H7 (cell line): ENCODE data around the gene SAMD4A. TPM values are rescaled to one million over a fixed set of nuclear protein-coding genes. Genes with fewer than 3 reads are reported as not detected.

Source experiments
- DNase-seq: peaks from one replicate; pipeline ENCODE4 v3.0.0; 2012
- H3K27me3 ChIP-seq: 2 replicates; pipeline ENCODE4 v1.6.0; 2011; ENCODE audit warnings: mild to moderate bottlenecking, low read length; ENCODE audit not compliant: control insufficient read depth, insufficient read depth
- H3K36me3 ChIP-seq: replicated peaks from 2 replicates; pipeline ENCODE4 v1.5.1; 2011; ENCODE audit warnings: low read length; ENCODE audit not compliant: control insufficient read depth, insufficient read depth
- H3K4me3 ChIP-seq: 2 replicates; pipeline ENCODE4 v1.5.1; 2011; ENCODE audit warnings: low read depth, mild to moderate bottlenecking, control low read depth, low read length, moderate library complexity; ENCODE audit not compliant: insufficient read depth
- total RNA-seq: library from RNA; depleted of rRNA; stranded (reverse); fragments of >200 nt; shearing (Covaris generic); gene quantifications from 2 replicates; pipeline ENCODE4 v1.2.3, GENCODE V29; 2014; rRNA removed

SAMD4A gene
- total RNA-seq, 1 experiment from 2014 or later: 8.5 TPM

GRCh38 chr14:54829486-54830224 lies 262.7 kb downstream of the SAMD4A start:
- Histone ChIP-seq H3K4me3 (no peak overlapping the region), H3K27me3 (no peaks in the 10 kb centered on the region), H3K36me3 (no peaks in the 10 kb centered on the region)
- no peak for DNase-seq

GRCh38 chr14:54830650-54831049 lies 263.7 kb downstream of the SAMD4A start:
- Histone ChIP-seq H3K36me3 (no peaks in the 10 kb centered on the region), H3K27me3 (no peaks in the 10 kb centered on the region), H3K4me3 (no peak overlapping the region)
- no peak for DNase-seq

DNA sequence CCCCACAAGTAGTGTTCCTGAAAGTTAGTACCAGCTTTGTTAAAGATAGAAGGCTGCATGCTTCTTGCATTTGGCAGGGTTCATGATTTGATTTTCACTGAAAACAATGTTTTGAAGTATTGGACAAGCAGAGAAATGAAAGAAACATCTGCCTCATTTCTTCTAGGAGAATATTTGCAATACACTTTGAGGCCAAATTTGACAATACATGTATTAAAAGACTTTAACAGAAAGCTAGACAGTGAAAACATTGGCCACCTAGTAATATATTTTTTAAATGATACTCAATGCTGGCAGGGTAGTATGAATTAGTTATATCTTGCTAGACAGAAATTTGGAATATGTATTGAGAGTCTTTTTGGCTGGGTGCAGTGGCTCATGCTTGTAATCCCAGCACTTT lies 267.2 kb downstream of the SAMD4A start:
- Histone ChIP-seq H3K4me3 (no peak overlapping the region), H3K36me3 (no peaks in the 10 kb centered on the region), H3K27me3 (no peaks in the 10 kb centered on the region)
- no peak for DNase-seq

DNA sequence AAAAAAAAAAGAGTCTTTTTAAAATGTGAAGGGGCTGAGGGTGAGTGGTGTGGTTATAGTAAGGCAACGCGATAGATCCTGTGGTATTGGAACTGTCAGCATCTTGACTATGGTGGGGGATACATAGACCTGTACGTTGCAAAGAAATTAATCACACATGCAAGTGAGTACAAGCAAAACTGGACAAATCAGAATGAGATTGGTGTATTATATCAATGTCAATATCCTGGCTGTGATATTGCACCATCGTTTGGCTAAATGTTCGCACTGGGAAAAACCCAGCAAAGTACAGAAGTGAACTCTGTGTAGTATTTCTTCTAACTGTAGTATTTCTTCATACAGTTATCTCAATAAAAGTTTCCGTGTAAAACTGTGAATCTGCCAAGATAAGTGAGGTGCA lies 267.8 kb downstream of the SAMD4A start:
- no peaks in the 10 kb centered on the region for H3K27me3 ChIP-seq
- no peaks in the 10 kb centered on the region for H3K36me3 ChIP-seq
- no peak for DNase-seq
- no peak overlapping the region for H3K4me3 ChIP-seq

GRCh38 chr14:54836231-54836630 lies 269.3 kb downstream of the SAMD4A start:
- DNase-seq: no peak
- Histone ChIP-seq H3K4me3 (no peak overlapping the region), H3K36me3 (no peaks in the 10 kb centered on the region), H3K27me3 (no peaks in the 10 kb centered on the region)

DNA sequence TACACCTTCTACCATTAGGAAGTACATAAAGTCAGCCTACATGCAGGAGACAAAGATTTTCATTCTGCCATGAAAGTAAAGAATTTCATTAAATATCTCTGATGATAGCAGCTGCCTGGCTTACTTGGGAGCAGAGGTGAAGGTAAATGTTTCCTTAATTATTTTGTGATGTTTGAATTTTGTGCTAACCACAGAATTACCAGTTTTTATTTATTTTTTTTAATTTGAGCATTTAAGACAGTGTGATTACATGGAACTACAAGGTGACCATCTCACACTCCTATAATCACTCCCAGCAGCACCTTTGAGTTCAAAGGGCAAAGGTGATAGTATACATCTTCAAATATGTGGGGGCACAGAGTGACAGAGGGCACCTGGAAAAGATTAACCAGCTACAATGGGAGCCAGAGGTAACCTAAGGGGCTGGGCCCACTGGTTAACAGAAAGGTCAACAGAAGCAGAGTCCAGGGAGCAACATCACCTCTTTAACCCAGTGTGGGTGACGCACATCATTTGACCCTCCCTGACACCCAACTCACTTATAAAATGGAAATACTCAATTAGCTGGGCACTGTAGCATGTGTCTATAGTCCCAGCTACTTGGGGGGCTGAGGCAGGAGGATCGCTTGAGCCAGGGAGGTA lies 270.7 kb downstream of the SAMD4A start:
- H3K27me3 ChIP-seq: no peaks in the 10 kb centered on the region
- H3K4me3 ChIP-seq: no peak overlapping the region
- DNase-seq: no peak
- no peaks in the 10 kb centered on the region for H3K36me3 ChIP-seq

DNA sequence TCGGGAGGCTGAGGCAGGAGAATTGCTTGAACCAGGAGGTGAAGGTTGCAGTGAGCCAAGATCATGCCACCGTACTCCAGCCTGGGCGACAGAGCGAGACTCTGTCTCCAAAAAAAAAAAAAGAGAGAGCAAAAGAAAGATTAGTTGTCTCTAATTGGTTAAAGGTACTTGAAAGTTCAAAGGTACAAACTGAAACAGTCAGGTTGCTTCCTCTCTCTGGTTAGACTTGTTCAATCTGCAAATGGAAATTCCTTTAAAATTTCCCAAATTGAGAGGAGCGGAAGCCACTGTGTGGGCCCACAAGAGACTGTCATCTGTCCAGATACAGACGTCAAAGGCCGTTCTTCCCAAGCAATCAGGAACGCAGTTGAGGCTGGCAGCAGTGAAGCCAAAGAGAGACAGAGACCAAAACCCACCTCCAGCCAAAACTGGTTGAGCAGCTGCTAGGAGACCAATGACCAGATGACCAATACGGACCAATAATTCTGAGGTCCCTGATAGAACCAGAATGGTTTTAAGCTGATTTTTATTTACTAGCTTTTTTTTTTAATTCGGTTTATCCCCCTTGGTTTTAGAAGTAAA lies 272.1 kb downstream of the SAMD4A start:
- H3K27me3 ChIP-seq: no peaks in the 10 kb centered on the region
- DNase-seq: no peak
- H3K36me3 ChIP-seq: no peaks in the 10 kb centered on the region

GRCh38 chr14:54839701-54840119 lies 272.8 kb downstream of the SAMD4A start:
- no peak overlapping the region for H3K4me3 ChIP-seq
- no peak for DNase-seq
- H3K27me3 ChIP-seq: no peaks in the 10 kb centered on the region
- H3K36me3 ChIP-seq: no peaks in the 10 kb centered on the region

More for the DNA sequence above, 272.1 kb downstream of the SAMD4A start:
- no peak overlapping the region for H3K4me3 ChIP-seq

GRCh38 chr14:54840336-54840735 lies 273.4 kb downstream of the SAMD4A start:
- DNase-seq: no peak
- no peak overlapping the region for H3K4me3 ChIP-seq
- H3K36me3 ChIP-seq: no peaks in the 10 kb centered on the region
- no peaks in the 10 kb centered on the region for H3K27me3 ChIP-seq

GRCh38 chr14:54840798-54841197 lies 273.9 kb downstream of the SAMD4A start:
- no peaks in the 10 kb centered on the region for H3K27me3 ChIP-seq
- no peaks in the 10 kb centered on the region for H3K36me3 ChIP-seq
- DNase-seq: no peak
- H3K4me3 ChIP-seq: no peak overlapping the region

Other genes with a start within 250 kb of the SAMD4A start
- gene CDKN3, start 170.1 kb upstream of the SAMD4A start, total RNA-seq: 56.7 and 59.6 TPM in 2 replicates
- 98.5 and 116 TPM in 2 replicates for gene CNIH1, start 125.8 kb upstream of the SAMD4A start, total RNA-seq
- gene GMFB, start 78.1 kb upstream of the SAMD4A start, total RNA-seq: 64.2 and 73.3 TPM in 2 replicates
- gene CGRRF1, start 57.2 kb upstream of the SAMD4A start, total RNA-seq: 9.1 and 17.7 TPM in 2 replicates